Mononuclear cell (primary cell): ENCODE measurements around the gene POLL. TPM values are rescaled to one million over a fixed set of nuclear protein-coding genes. Genes with fewer than 3 reads are reported as not detected.
"Not testable (repeated sequence)": the region's sequence is repeated elsewhere in the genome, so short reads cannot be mapped to it uniquely, and the experiment has no call there.

ENCODE experiments used
- H3K27me3 ChIP-seq: 2 replicates; pipeline ENCODE4 v1.6.0; 2011; ENCODE audit warnings: low read length, control low read depth; ENCODE audit not compliant: insufficient read depth
- H3K4me1 ChIP-seq: 2 replicates; pipeline ENCODE4 v1.5.1; 2011; ENCODE audit warnings: mild to moderate bottlenecking, low read length, control low read depth; ENCODE audit not compliant: insufficient read depth
- H3K4me3 ChIP-seq: 2 replicates; pipeline ENCODE4 v1.5.1; 2011; ENCODE audit warnings: mild to moderate bottlenecking, low read length, moderate library complexity
- H3K9me3 ChIP-seq: 2 replicates; pipeline ENCODE4 v1.5.1; 2011; ENCODE audit warnings: low read depth, mild to moderate bottlenecking, control low read depth, low read length
- total RNA-seq: library from RNA; depleted of rRNA; stranded (reverse); fragments of >200 nt; gene quantifications from one replicate; pipeline ENCODE4 v1.2.3, GENCODE V29; 2012

POLL gene
- 10.3 TPM for total RNA-seq

DNA sequence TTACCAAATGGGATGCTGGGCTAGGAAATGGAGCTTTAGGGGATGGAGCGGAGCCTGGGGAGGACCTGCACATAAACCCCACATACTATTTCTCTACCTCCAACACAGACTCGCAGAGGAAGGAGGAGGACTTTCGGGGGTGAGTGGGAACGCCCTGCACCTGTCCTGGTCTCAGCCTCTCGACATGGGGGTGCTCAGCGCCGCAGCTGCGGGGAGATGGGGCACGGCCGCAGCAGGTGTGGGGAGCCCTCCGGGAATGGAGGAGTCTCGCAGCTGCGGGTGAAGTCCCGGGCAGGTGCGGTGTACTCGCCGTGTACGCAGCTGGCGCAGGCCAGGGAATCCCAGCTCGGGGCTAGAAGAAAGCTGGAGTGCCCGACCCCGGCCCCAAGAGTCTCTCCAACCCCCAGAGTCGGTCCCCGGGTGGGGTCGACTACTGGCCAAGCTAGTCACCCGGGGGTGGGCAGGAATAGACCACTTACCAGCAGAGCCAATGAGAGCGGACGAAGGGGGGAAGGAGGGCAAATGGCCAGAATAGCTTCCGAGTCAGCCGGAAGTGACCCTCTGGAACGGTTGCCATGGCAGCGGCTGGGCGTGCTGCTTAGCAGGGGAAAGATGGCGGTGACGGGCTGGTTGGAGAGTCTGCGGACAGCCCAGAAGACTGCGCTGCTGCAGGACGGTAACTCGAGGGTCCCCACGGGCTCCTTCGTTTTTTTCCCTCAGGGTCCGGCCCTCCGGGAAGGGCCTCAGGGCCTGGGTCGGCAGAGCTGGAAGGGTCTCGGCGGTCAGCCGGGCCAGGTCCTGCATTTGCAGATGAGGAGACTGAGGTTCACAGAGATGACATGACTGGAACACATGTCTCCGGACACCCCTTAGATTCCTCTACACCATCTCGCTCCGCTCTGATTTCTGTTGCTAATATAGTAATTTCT is at the start of gene POLL, which contains the start of gene DPCD:
TSS of gene POLL (minus strand) at position 533 of the 929 bp plus-strand sequence. CDS start 897 bp downstream, outside the sequence.
TSS of gene DPCD (plus strand) at position 597 of the 929 bp plus-strand sequence. CDS start at position 613, 16 bp downstream.
- H3K4me3 ChIP-seq, result peak within 1 kb of the TSS; percentile 56
- no peaks in the 10 kb centered on the region for H3K27me3 ChIP-seq
- H3K4me1 ChIP-seq, result peaks cover 36% of the 10 kb centered on the region
- H3K9me3 ChIP-seq, result no peaks in the 10 kb centered on the region

- not testable (repeated sequence) for H3K27me3 ChIP-seq, H3K4me1 ChIP-seq, H3K4me3 ChIP-seq
Measured at GRCh38 chr10:101633510-101633909, 45.5 kb upstream of the POLL start.

DNA sequence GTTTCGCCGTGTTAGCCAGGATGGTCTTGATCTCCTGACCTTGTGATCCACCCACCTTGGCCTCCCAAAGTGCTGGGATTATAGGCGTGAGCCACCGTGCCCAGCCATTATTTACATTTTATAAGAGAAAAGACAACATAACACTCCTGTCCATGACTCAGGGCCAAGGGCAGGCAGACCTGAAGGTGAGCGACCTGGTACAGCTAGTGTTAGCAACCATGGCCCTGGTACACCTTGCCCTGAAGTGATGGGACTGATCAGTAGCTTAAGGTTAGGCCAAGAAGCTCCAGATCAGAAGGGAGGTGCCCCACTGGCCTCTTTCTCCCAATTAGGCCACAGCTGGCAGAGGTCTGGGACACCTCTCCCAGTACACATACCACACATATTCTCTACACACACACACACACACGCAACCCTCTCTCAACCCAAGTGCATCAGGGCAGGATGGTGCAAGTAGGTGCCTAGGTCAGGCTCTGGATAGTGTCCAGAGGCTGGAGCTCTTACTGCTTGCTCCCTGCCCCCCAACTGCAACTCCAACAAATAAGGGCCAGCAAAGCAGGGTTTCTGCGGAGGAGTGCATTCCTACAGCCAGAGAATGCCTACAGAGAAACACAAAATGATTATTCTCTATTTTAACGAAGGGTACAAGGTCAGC is 43.9 kb upstream of the POLL start:
- H3K4me1 ChIP-seq, result no peaks in the 10 kb centered on the region
- H3K9me3 ChIP-seq, result no peaks in the 10 kb centered on the region
- no peak overlapping the region for H3K4me3 ChIP-seq
- H3K27me3 ChIP-seq, result no peaks in the 10 kb centered on the region

More at GRCh38 chr10:101633510-101633909, 45.5 kb upstream of the POLL start:
- H3K9me3 ChIP-seq, result not testable (repeated sequence)

DNA sequence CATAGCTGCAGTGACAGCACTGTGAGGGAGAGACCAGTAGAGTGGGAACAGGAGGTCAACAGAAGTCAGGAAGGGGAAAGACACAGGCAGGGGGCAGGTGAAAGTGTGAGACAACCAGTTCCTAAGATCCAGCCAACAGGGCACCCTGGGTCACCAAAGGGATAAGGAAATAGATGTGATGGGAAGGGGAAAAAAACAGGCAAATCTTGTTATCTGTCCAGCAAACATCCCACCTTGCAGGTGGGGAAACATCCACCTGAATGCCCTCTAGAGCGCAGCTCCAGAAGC is 42.5 kb upstream of the POLL start:
- H3K27me3 ChIP-seq, result no peaks in the 10 kb centered on the region
- no peaks in the 10 kb centered on the region for H3K4me1 ChIP-seq
- H3K4me3 ChIP-seq, result no peak overlapping the region
- no peaks in the 10 kb centered on the region for H3K9me3 ChIP-seq

- Histone ChIP-seq H3K4me1 (no peaks in the 10 kb centered on the region), H3K4me3 (no peak overlapping the region), H3K9me3 (no peaks in the 10 kb centered on the region), H3K27me3 (no peaks in the 10 kb centered on the region)
Measured at GRCh38 chr10:101629837-101630632, 42.0 kb upstream of the POLL start.

- no peaks in the 10 kb centered on the region for H3K27me3 ChIP-seq
- H3K9me3 ChIP-seq, result no peaks in the 10 kb centered on the region
- H3K4me3 ChIP-seq, result no peak overlapping the region
- peaks cover 6% of the 10 kb centered on the region for H3K4me1 ChIP-seq
Measured at GRCh38 chr10:101625821-101626412, 37.9 kb upstream of the POLL start.

DNA sequence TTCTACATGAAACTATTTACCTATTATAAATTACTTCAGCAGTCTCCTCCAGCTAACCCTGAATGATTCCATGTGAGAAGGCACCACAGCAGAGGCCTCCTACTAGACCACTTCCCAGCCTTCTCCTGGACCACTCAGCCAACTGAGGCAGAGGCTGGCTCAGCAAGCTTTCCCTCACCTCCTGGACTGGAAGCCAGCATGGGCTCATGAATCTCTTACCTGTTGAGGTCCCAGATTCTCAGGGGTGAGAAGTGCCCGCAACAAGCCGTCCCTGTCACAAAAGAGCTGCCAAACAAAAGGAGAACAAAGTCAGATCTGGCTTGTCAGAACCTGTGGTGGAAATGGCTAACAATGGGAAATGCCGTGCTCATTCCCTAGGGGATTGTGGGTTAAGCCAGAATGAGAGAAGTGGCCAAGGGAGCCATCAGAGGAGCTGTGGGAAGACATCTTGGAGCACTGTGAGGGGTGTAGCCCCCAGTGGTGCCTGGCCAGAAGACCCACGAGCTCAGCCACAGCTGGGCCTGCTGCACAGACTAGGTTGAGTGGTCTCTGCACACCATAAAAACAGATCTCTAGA is 36.6 kb upstream of the POLL start:
- H3K4me1 ChIP-seq, result peaks cover 6% of the 10 kb centered on the region
- H3K27me3 ChIP-seq, result no peaks in the 10 kb centered on the region
- H3K9me3 ChIP-seq, result no peaks in the 10 kb centered on the region
- H3K4me3 ChIP-seq, result no peak overlapping the region

GRCh38 chr10:101623528-101623927 is 35.5 kb upstream of the POLL start:
- H3K9me3 ChIP-seq, result no peaks in the 10 kb centered on the region
- H3K27me3 ChIP-seq, result no peaks in the 10 kb centered on the region
- no peak overlapping the region for H3K4me3 ChIP-seq
- H3K4me1 ChIP-seq, result peaks cover 12% of the 10 kb centered on the region

GRCh38 chr10:101619983-101620382 is 31.9 kb upstream of the POLL start:
- Histone ChIP-seq H3K4me3 (no peak overlapping the region), H3K9me3 (no peaks in the 10 kb centered on the region), H3K4me1 (peaks cover 27% of the 10 kb centered on the region), H3K27me3 (no peaks in the 10 kb centered on the region)

GRCh38 chr10:101618871-101619270 is 30.8 kb upstream of the POLL start:
- peaks cover 21% of the 10 kb centered on the region for H3K4me1 ChIP-seq
- H3K27me3 ChIP-seq, result no peaks in the 10 kb centered on the region
- no peaks in the 10 kb centered on the region for H3K9me3 ChIP-seq
- H3K4me3 ChIP-seq, result no peak overlapping the region

DNA sequence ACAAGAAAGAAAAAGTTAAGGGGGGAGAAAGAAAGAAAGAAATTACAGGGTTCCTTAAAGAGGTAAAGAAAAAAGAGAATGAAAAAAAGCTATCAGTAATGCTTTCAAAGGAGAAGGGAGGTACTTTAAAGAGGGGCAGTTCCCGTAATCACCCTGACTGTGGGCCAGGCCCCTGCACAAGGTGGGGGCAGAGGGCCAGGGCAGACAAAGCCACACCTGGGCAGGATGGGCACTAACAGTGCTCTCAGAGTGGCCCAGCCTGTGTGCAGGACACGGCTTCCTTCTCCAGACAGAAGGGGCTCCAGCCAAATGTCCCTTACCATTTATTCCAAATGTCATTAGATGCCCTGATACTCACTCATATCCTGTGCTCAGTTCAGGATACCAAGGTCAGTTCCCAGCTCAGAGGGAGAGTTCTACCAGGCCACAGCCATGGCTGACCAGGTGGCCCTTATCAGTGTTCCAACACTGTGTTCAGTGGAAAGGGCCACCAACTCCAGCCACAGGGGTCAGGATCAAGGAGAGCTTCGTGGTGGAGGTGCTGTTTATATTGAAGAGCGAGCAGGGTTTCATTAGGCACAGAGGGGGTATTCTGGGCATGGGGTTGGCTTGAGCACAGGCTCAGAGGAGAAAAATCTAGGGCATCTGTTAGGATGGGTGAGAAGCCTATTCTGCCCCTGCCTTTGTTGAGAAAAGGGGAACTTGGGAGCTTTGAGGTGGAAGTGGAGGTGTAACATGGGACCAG is 29.9 kb upstream of the POLL start:
- Histone ChIP-seq H3K4me3 (no peak overlapping the region), H3K27me3 (no peaks in the 10 kb centered on the region), H3K4me1 (peaks cover 21% of the 10 kb centered on the region), H3K9me3 (no peaks in the 10 kb centered on the region)

DNA sequence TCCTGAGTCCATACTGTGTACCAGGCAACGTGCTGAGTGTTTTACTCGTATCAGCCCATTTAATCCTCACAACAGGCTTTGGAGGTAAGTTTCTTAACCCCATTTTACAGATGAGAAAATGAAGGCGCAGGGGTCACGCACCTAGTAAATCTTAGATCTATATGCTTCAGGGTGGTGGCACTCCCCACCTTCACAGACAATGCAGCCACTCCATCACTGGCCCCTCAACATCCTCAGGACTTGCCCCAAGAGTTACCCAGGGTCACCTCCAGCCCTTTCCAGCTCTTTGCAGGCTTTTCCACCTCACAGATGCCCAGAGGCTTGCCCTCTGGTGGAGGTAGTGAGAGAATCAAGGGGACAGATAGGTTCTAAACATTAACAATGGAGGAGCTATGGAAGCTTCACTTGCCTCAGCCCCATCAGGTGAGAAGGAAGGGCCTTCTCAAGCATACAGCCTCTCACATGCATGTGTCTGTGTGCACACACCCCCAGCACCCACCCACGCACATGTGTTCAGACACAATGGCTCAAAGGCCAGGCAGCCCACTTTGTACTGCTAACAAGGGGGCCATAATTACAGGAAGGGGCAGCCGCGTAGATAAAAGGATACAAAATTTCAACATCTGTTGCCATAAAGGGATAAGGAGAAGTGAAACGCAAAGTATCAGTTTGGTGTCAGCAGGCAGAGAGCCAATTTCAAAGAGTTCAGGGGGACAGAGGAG is 29.2 kb upstream of the POLL start:
- no peaks in the 10 kb centered on the region for H3K9me3 ChIP-seq

GRCh38 chr10:101616415-101617101 is 28.5 kb upstream of the POLL start:
- H3K4me1 ChIP-seq, result peaks cover 21% of the 10 kb centered on the region
- no peaks in the 10 kb centered on the region for H3K27me3 ChIP-seq
- no peaks in the 10 kb centered on the region for H3K9me3 ChIP-seq
- no peak overlapping the region for H3K4me3 ChIP-seq

More for the DNA sequence above, 29.2 kb upstream of the POLL start:
- Histone ChIP-seq H3K4me3 (no peak overlapping the region), H3K27me3 (no peaks in the 10 kb centered on the region), H3K4me1 (peaks cover 21% of the 10 kb centered on the region)
